H1 (cell line): Measurements from ENCODE around the gene CREB3. TPM values are rescaled to one million over a fixed set of nuclear protein-coding genes. Genes with fewer than 3 reads are reported as not detected.

ENCODE experiments used
- CTCF ChIA-PET: fragments of 300-600 bp; sonication (Branson Sonifier 250); formaldehyde crosslinking; loops from one replicate; lab custom pipeline; 2021; ENCODE audit not compliant: partially characterized antibody; lab: Charles Lee
- POLR2A ChIA-PET: fragments of 300-600 bp; sonication (Branson Sonifier 250); formaldehyde crosslinking; loops from one replicate; lab custom pipeline; 2021; ENCODE audit warnings: inconsistent platforms; ENCODE audit not compliant: partially characterized antibody; lab: Charles Lee
- DNase-seq, 2 experiments: peaks; one replicate each; pipeline versions ENCODE4 v3.0.0 to v3.0.0-alpha.2; 2010 to 2022; ENCODE audit warnings: low spot score in 2 of 2, low read depth in 1 of 2, mixed read lengths in 1 of 2
- FAIRE-seq: peaks from 2 replicates; lab custom pipeline; 2011; peaks lifted over from hg19 to GRCh38; lab: Jason Lieb, UNC
- H2AFZ ChIP-seq: 2 replicates; pipeline ENCODE4 v1.8.1; 2012; ENCODE audit warnings: low read length, inconsistent platforms
- H2AK5ac ChIP-seq: 2 replicates; pipeline ENCODE4 v1.6.1; 2013; ENCODE audit warnings: low read depth, low read length
- H2BK120ac ChIP-seq: replicated peaks from 2 replicates; pipeline ENCODE3; 2013; ENCODE audit warnings: low read depth, low read length, inconsistent platforms
- H2BK12ac ChIP-seq: 2 replicates; pipeline ENCODE4 v1.6.1; 2013; ENCODE audit warnings: low read depth, low read length
- H2BK15ac ChIP-seq: 2 replicates; pipeline ENCODE4 v1.6.1; 2013; ENCODE audit warnings: low read length
- H2BK20ac ChIP-seq: 2 replicates; pipeline ENCODE4 v1.6.1; 2013; ENCODE audit warnings: low read length
- H2BK5ac ChIP-seq: 2 replicates; pipeline ENCODE4 v1.6.1; 2013; ENCODE audit warnings: low read depth, low read length
- H3K14ac ChIP-seq: 2 replicates; pipeline ENCODE4 v1.6.1; 2013; ENCODE audit warnings: inconsistent platforms; ENCODE audit not compliant: insufficient read length
- H3K18ac ChIP-seq: 2 replicates; pipeline ENCODE4 v1.6.1; 2013; ENCODE audit warnings: low read length; ENCODE audit errors: extremely low read depth
- H3K23ac ChIP-seq: 2 replicates; pipeline ENCODE4 v1.6.1; 2013; ENCODE audit warnings: inconsistent platforms; ENCODE audit not compliant: insufficient read length
- H3K23me2 ChIP-seq: 2 replicates; pipeline ENCODE4 v1.6.1; 2013; ENCODE audit warnings: low read depth, low read length
- H3K27ac ChIP-seq: 2 replicates; pipeline ENCODE4 v1.6.1; 2011; ENCODE audit warnings: low read depth, low read length, inconsistent platforms
- H3K27me3 ChIP-seq, 4 experiments: replicated peaks in 1 of 4; 1 replicate in 1 of 4; 2 replicates in 3 of 4; pipeline versions ENCODE4 v1.6.1 to v1.8.1; 2011 to 2013; ENCODE audit warnings: low read length in 3 of 4, mild to moderate bottlenecking in 3 of 4, inconsistent platforms in 2 of 4, mixed read lengths in 2 of 4, moderate library complexity in 1 of 4; ENCODE audit not compliant: control insufficient read depth in 3 of 4, insufficient read depth in 3 of 4; ENCODE audit errors: extremely low read depth in 1 of 4
- H3K36me3 ChIP-seq, 4 experiments: 2 replicates each; pipeline versions ENCODE4 v1.6.1 to v1.8.1; 2011 to 2013; ENCODE audit warnings: mild to moderate bottlenecking in 4 of 4, low read length in 3 of 4, moderate library complexity in 2 of 4, control low read depth in 1 of 4, inconsistent platforms in 1 of 4; ENCODE audit not compliant: insufficient read depth in 4 of 4, control insufficient read depth in 2 of 4
- H3K4ac ChIP-seq: replicated peaks from 2 replicates; pipeline ENCODE3; 2013; ENCODE audit warnings: low read length, low read depth, mixed read lengths, inconsistent platforms; ENCODE audit not compliant: insufficient read length
- H3K4me1 ChIP-seq, 4 experiments: replicated peaks in 1 of 4; 1 replicate in 1 of 4; 2 replicates in 3 of 4; pipeline versions ENCODE4 v1.6.1 to v1.8.1; 2011 to 2013; ENCODE audit warnings: low read length in 3 of 4, inconsistent platforms in 2 of 4, mixed read lengths in 1 of 4; ENCODE audit not compliant: insufficient read depth in 4 of 4, control insufficient read depth in 3 of 4
- H3K4me2 ChIP-seq, 2 experiments: 2 replicates each; pipeline versions ENCODE4 v1.6.1 to v1.8.1; 2011 to 2013; ENCODE audit warnings: low read depth in 2 of 2, low read length in 2 of 2, control low read depth in 1 of 2, inconsistent platforms in 1 of 2, mild to moderate bottlenecking in 1 of 2; ENCODE audit not compliant: insufficient read depth in 1 of 2
- H3K4me3 ChIP-seq, 4 experiments: fragments of 200-600, 300-600 bp in 1 of 4; sonication (generic), shearing (Covaris generic), sonication (Bioruptor Twin) in 1 of 4; 2 replicates each; pipeline versions ENCODE4 v1.5.1 to v1.8.1; 2011 to 2016; ENCODE audit warnings: low read length in 4 of 4, low read depth in 3 of 4, control low read depth in 2 of 4, inconsistent platforms in 2 of 4, mild to moderate bottlenecking in 2 of 4, mixed read lengths in 1 of 4, moderate library complexity in 1 of 4; ENCODE audit not compliant: insufficient read depth in 2 of 4; ENCODE audit errors: extremely low read depth in 1 of 4
- H3K56ac ChIP-seq: replicated peaks from 2 replicates; pipeline ENCODE3; 2013; ENCODE audit warnings: low read depth, mild to moderate bottlenecking, mixed read lengths, low read length, inconsistent platforms; ENCODE audit not compliant: insufficient read length
- H3K79me1 ChIP-seq: 2 replicates; pipeline ENCODE4 v1.6.1; 2013; ENCODE audit warnings: low read depth, low read length, control low read depth
- H3K79me2 ChIP-seq, 2 experiments: 2 replicates each; pipeline versions ENCODE4 v1.6.1 to v1.8.1; 2012 to 2013; ENCODE audit warnings: low read length in 2 of 2, mild to moderate bottlenecking in 2 of 2, inconsistent platforms in 1 of 2; ENCODE audit not compliant: insufficient read depth in 2 of 2, control insufficient read depth in 1 of 2
- H3K9ac ChIP-seq, 4 experiments: replicated peaks in 1 of 4; 1 replicate in 1 of 4; 2 replicates in 3 of 4; pipeline versions ENCODE4 v1.6.1 to v1.8.1; 2011 to 2013; ENCODE audit warnings: low read depth in 3 of 4, low read length in 3 of 4, control low read depth in 2 of 4, mild to moderate bottlenecking in 2 of 4, moderate library complexity in 2 of 4, inconsistent platforms in 1 of 4; ENCODE audit errors: extremely low read depth in 1 of 4
- H3K9me3 ChIP-seq, 2 experiments: 2 replicates each; pipeline versions ENCODE4 v1.6.1 to v1.8.1; 2012 to 2013; ENCODE audit warnings: mild to moderate bottlenecking in 2 of 2, moderate library complexity in 2 of 2, control low read depth in 1 of 2, inconsistent platforms in 1 of 2, low read depth in 1 of 2, low read length in 1 of 2, mixed read lengths in 1 of 2; ENCODE audit not compliant: insufficient read depth in 2 of 2
- H4K20me1 ChIP-seq, 2 experiments: replicated peaks in 1 of 2; 2 replicates each; pipeline versions ENCODE3 to v1.8.1; 2011 to 2013; ENCODE audit warnings: inconsistent platforms in 2 of 2, low read length in 2 of 2, mild to moderate bottlenecking in 1 of 2; ENCODE audit not compliant: insufficient read depth in 2 of 2, control insufficient read depth in 1 of 2
- H4K5ac ChIP-seq: 2 replicates; pipeline ENCODE4 v1.6.1; 2013; ENCODE audit warnings: low read length, low read depth, mixed read lengths, inconsistent platforms; ENCODE audit not compliant: insufficient read length
- H4K8ac ChIP-seq: 2 replicates; pipeline ENCODE4 v1.8.0; 2013; ENCODE audit warnings: mild to moderate bottlenecking, moderate library complexity, low read length, inconsistent platforms; ENCODE audit not compliant: insufficient read depth; ENCODE audit errors: extremely low read depth
- H4K91ac ChIP-seq: replicated peaks from 2 replicates; pipeline ENCODE3; 2013; ENCODE audit warnings: low read length, mixed read lengths, inconsistent platforms; ENCODE audit not compliant: insufficient read length
- ASH2L ChIP-seq: fragments of 200-600, 300-600 bp; sonication (generic); IDR thresholded peaks from one replicate; pipeline ENCODE4 v1.7.1; 2017; ENCODE audit warnings: low read length
- ATF3 ChIP-seq: IDR thresholded peaks from 2 replicates; pipeline ENCODE4 v1.6.1; 2011; ENCODE audit warnings: low read depth, mild to moderate bottlenecking, low read length; ENCODE audit not compliant: insufficient read depth
- BACH1 ChIP-seq: IDR thresholded peaks from 2 replicates; pipeline ENCODE4 v1.6.1; 2012; ENCODE audit warnings: low read length, improper control_type of control experiment
- EGR1 ChIP-seq: IDR thresholded peaks from 2 replicates; pipeline ENCODE4 v1.6.1; 2011; ENCODE audit warnings: low read depth, low read length, borderline replicate concordance
- KDM1A ChIP-seq: fragments of 200-600, 300-600 bp; sonication (generic); IDR thresholded peaks from 2 replicates; pipeline ENCODE4 v1.7.1; 2016; ENCODE audit warnings: mild to moderate bottlenecking, low read length, borderline replicate concordance
- KDM4A ChIP-seq: IDR thresholded peaks from one replicate; pipeline ENCODE4 v1.7.1; 2012; ENCODE audit warnings: low read depth, mild to moderate bottlenecking, moderate library complexity, low read length, inconsistent platforms; ENCODE audit not compliant: severe bottlenecking
- NANOG ChIP-seq: IDR thresholded peaks from 2 replicates; pipeline ENCODE4 v1.6.1; 2011; ENCODE audit warnings: low read length, low read depth, mild to moderate bottlenecking, inconsistent platforms; ENCODE audit not compliant: insufficient read depth, poor library complexity, severe bottlenecking
- NRF1 ChIP-seq: IDR thresholded peaks from 2 replicates; pipeline ENCODE4 v1.6.1; 2011; ENCODE audit warnings: mild to moderate bottlenecking, low read depth, low read length, improper control_type of control experiment
- SAP30 ChIP-seq: fragments of 300-600 bp; sonication (generic); IDR thresholded peaks from 2 replicates; pipeline ENCODE4 v1.7.1; 2012; ENCODE audit warnings: low read length, moderate library complexity, mild to moderate bottlenecking, inconsistent platforms; ENCODE audit not compliant: insufficient read depth, insufficient replicate concordance
- SP2 ChIP-seq: IDR thresholded peaks from 2 replicates; pipeline ENCODE4 v1.6.1; 2012; ENCODE audit warnings: mild to moderate bottlenecking, low read length, inconsistent platforms
- SRF ChIP-seq: IDR thresholded peaks from 2 replicates; pipeline ENCODE4 v1.6.1; 2011; ENCODE audit warnings: mild to moderate bottlenecking, low read depth, low read length, moderate library complexity
- ZNF274 ChIP-seq: IDR thresholded peaks from 2 replicates; pipeline ENCODE4 v1.7.0; 2012; ENCODE audit warnings: low read length, borderline replicate concordance; ENCODE audit errors: extremely low read depth
- WGBS, 2 experiments: shearing (Covaris generic) in 1 of 2; methylation state at CpG; one replicate each; pipeline versions ENCODE4 v1.1.6 to v1.1.7; 2013 to 2015; ENCODE audit warnings: low lambda C conversion rate in 2 of 2, mixed read lengths in 2 of 2, inconsistent platforms in 1 of 2, low coverage in 1 of 2, missing lambda C conversion rate in 1 of 2; ENCODE audit not compliant: insufficient replicate concordance in 2 of 2, insufficient coverage in 1 of 2, insufficient read length in 1 of 2; ENCODE audit errors: extremely low coverage in 1 of 2, missing lambda C conversion rate in 1 of 2; 5-methylcytosine and 5-hydroxymethylcytosine counted together
- polyA plus RNA-seq, 7 experiments: library from polyadenylated mRNA; depleted of rRNA in 3 of 7; stranded (reverse) in 5 of 7; unstranded in 2 of 7; fragments of >200 nt in 5 of 7; fragments of 200-250 nt in 2 of 7; gene quantifications; 1 replicate in 5 of 7; 2 replicates in 1 of 7; 4 replicates in 1 of 7; pipeline versions ENCODE4 v1.2.1 to v1.2.3, GENCODE V29; 2011 to 2013; ENCODE audit warnings: missing spikeins in 2 of 7, mixed read lengths in 2 of 7
- total RNA-seq: library from RNA; stranded (reverse); fragmentation: NEBNext Ultra II Directional; extraction: Animal tissue kit (Norgen Biotek cat#: 25700); gene quantifications from 2 replicates; pipeline ENCODE4 v1.2.1, GENCODE V29; 2021

Gene CREB3
- total and polyA plus RNA-seq, 2 of the 8 experiments (the other 6 are each of a cell fraction or from before 2014, with no cell fraction given): 24.4 to 25.7 TPM

- FAIRE-seq: no peak
- ChIA-PET CTCF (interaction anchor here (0.7 to 7.2 kb wide), 9 partner anchors 8 to 83 kb away, joined by 3 to 87 read pairs (median 4); partner anchors contain the start of genes CREB3 and TLN1), POLR2A (interaction anchor here (0.9 to 7.0 kb wide), 4 partner anchors 12 to 50 kb away, joined by 3 to 59 read pairs (median 3); partner anchors contain the start of genes CREB3 and TLN1)
- no peak overlapping the region for H2BK120ac ChIP-seq
- H4K5ac ChIP-seq: no peak overlapping the region
- no peak overlapping the region for H3K4me2 ChIP-seq
- no peak overlapping the region for H2BK15ac ChIP-seq
- H3K27ac ChIP-seq: no peak overlapping the region
- peaks cover 7% of the 10 kb centered on the region for H3K23me2 ChIP-seq
- H3K79me1 ChIP-seq: peaks cover 11% of the 10 kb centered on the region; the same call in 1 of the 2 replicates
- no peak overlapping the region for H3K9ac ChIP-seq
- no peak overlapping the region for H4K91ac ChIP-seq
- peaks cover 21 to 39% of the 10 kb centered on the region in 2 experiments for H3K79me2 ChIP-seq
- no peak overlapping the region for H3K14ac ChIP-seq
- no peak overlapping the region for H3K56ac ChIP-seq
- H3K36me3 ChIP-seq: peaks cover 17 to 54% (median 44%) of the 10 kb centered on the region in 4 experiments; a peak in 7 of 8 replicates
- peaks cover 0 to 13% (median 3%) of the 10 kb centered on the region in 4 experiments; a peak in 4 of 7 replicates for H3K4me1 ChIP-seq
- no peak overlapping the region for H4K8ac ChIP-seq
- WGBS, 2 experiments: 97% methylated on average over 8 of the region's 8 CpGs; no CpG with 5 or more reads in 1 of the 2 experiments
- no peak overlapping the region for H3K18ac ChIP-seq
- H2AK5ac ChIP-seq: no peak overlapping the region
- DNase-seq: no peak
- no peak overlapping the region for H2BK20ac ChIP-seq
- no peak overlapping the region for H3K4ac ChIP-seq
- no peak overlapping the region for H2BK5ac ChIP-seq
- no peaks in the 10 kb centered on the region for H3K27me3 ChIP-seq
- H2AFZ ChIP-seq: no peak overlapping the region
- no peak overlapping the region for H3K23ac ChIP-seq
- H2BK12ac ChIP-seq: no peak overlapping the region
- H4K20me1 ChIP-seq: peaks cover 15 to 38% of the 10 kb centered on the region in 2 experiments
- no peaks in the 10 kb centered on the region for H3K9me3 ChIP-seq
- no peak overlapping the region for H3K4me3 ChIP-seq
- TF ChIP-seq ASH2L (no peak), SP2 (no peak), EGR1 (no peak), NRF1 (no peak), NANOG (no peak), ZNF274 (no peak), BACH1 (no peak), SAP30 (no peak), ATF3 (no peak), KDM4A (no peak), KDM1A (no peak), SRF (no peak)
These were observed 11.5 kb downstream of the CREB3 start for GRCh38 chr9:35743880-35744518.
